OCI-LY1 (cell line): ENCODE results near the gene CPEB2.

ENCODE experiments used
- CTCF ChIP-seq: fragments of 200-600 bp; sonication (generic), shearing (Covaris generic); IDR thresholded peaks from 2 replicates; pipeline ENCODE4 v1.5.1; 2017; ENCODE audit warnings: mild to moderate bottlenecking, antibody characterized with exemption, low read length, moderate library complexity, mixed read lengths
- EZH2 ChIP-seq: fragments of 200-600 bp; sonication (generic), shearing (Covaris generic); IDR thresholded peaks from 2 replicates; pipeline ENCODE4 v1.8.0; 2017; ENCODE audit warnings: borderline replicate concordance, mixed run types, mild to moderate bottlenecking, antibody characterized with exemption, low read length, moderate library complexity, mixed read lengths

- TF ChIP-seq CTCF = no peak
- TF ChIP-seq EZH2 = no peak
Observed at GRCh38 chr4:15077969-15078368, 75.7 kb downstream of the CPEB2 start.
